Measurements from ENCODE around the gene ZNF519.
"Not testable (repeated sequence)": the region's sequence is repeated elsewhere in the genome, so short reads cannot be mapped to it uniquely, and the experiment has no call there.

GRCh38 chr18:14137971-14138370 lies 5.7 kb upstream of the ZNF519 start:
- TF ChIP-seq, protein P1, sequence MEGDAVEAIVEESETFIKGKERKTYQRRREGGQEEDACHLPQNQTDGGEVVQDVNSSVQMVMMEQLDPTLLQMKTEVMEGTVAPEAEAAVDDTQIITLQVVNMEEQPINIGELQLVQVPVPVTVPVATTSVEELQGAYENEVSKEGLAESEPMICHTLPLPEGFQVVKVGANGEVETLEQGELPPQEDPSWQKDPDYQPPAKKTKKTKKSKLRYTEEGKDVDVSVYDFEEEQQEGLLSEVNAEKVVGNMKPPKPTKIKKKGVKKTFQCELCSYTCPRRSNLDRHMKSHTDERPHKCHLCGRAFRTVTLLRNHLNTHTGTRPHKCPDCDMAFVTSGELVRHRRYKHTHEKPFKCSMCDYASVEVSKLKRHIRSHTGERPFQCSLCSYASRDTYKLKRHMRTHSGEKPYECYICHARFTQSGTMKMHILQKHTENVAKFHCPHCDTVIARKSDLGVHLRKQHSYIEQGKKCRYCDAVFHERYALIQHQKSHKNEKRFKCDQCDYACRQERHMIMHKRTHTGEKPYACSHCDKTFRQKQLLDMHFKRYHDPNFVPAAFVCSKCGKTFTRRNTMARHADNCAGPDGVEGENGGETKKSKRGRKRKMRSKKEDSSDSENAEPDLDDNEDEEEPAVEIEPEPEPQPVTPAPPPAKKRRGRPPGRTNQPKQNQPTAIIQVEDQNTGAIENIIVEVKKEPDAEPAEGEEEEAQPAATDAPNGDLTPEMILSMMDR (IDR thresholded peaks at IDR 0.05), result not testable (repeated sequence)
- not testable (repeated sequence) for TF ChIP-seq POLR2A (IDR thresholded peaks at IDR 0.05)
